Colonic mucosa (tissue), 4 donors: ENCODE measurements around the gene SAFB. TPM values are rescaled to one million over a fixed set of nuclear protein-coding genes. Genes with fewer than 3 reads are reported as not detected.
"Not testable (repeated sequence)": the region's sequence is repeated elsewhere in the genome, so short reads cannot be mapped to it uniquely, and the experiment has no call there.

Experiments
- DNase-seq: peaks from one replicate; pipeline ENCODE4 v3.0.0-alpha.2; 2020
- H3K27ac ChIP-seq: fragments of 200-600 bp; one replicate; pipeline ENCODE4 v1.8.0; 2021
- H3K27me3 ChIP-seq: fragments of 200-600 bp; one replicate; pipeline ENCODE4 v1.8.0; 2021
- H3K36me3 ChIP-seq: fragments of 200-600 bp; one replicate; pipeline ENCODE4 v1.8.0; 2021
- H3K4me1 ChIP-seq: fragments of 200-600 bp; one replicate; pipeline ENCODE4 v1.8.0; 2021; ENCODE audit warnings: mild to moderate bottlenecking
- H3K4me3 ChIP-seq: fragments of 200-600 bp; one replicate; pipeline ENCODE4 v1.8.0; 2021
- H3K9ac ChIP-seq, 2 donors: one replicate each; pipeline ENCODE4 v1.7.0; 2013; ENCODE audit warnings: control low read depth in 2 of 2, low read depth in 2 of 2, low read length in 2 of 2
- H3K9me3 ChIP-seq: fragments of 200-600 bp; one replicate; pipeline ENCODE4 v1.8.0; 2021
- CTCF ChIP-seq: fragments of 200-600 bp; IDR thresholded peaks from one replicate; pipeline ENCODE4 v1.8.0; 2022; ENCODE audit warnings: antibody characterized with exemption, mild to moderate bottlenecking
- intact Hi-C: fragments of 100-400 bp; cut with DNase I; formaldehyde crosslinking; loops from one replicate; pipeline ENCODE4 v1.14.1; 2022
- total RNA-seq, 2 donors: library from RNA; stranded (reverse); fragmentation: NEBNext Ultra II Directional in 1 of 2; extraction: Animal tissue kit (Norgen Biotek cat#: 25700) in 1 of 2; gene quantifications; one replicate each; pipeline ENCODE4 v1.2.1, GENCODE V29; 2021
- donor health status: healthy.
- donor health status: DM: no; HTN: no; CAD: no.
- donor health status: DM: no; HTN: no; CAD: no.

SAFB gene
- total RNA-seq, 2 donors from 2014 or later = 56.1 to 120 TPM

GRCh38 chr19:5697022-5697889 lies 74.4 kb downstream of the SAFB start:
- intact Hi-C loops = no loop called here
- H3K9ac ChIP-seq = no peak overlapping the region
- no peak for DNase-seq
- H3K27ac ChIP-seq = no peak overlapping the region
- no peak for TF ChIP-seq CTCF
- H3K9me3 ChIP-seq = no peaks in the 10 kb centered on the region
- H3K4me1 ChIP-seq = peaks cover 3% of the 10 kb centered on the region
- H3K36me3 ChIP-seq = peaks cover 18% of the 10 kb centered on the region
- no peaks in the 10 kb centered on the region for H3K27me3 ChIP-seq
- no peak overlapping the region for H3K4me3 ChIP-seq

GRCh38 chr19:5697890-5698634 lies 75.2 kb downstream of the SAFB start:
- no peaks in the 10 kb centered on the region for H3K27me3 ChIP-seq
- no peaks in the 10 kb centered on the region for H3K9me3 ChIP-seq
- no peak overlapping the region for H3K9ac ChIP-seq
- intact Hi-C loops = no loop called here
- TF ChIP-seq CTCF = no peak
- no peak for DNase-seq
- H3K27ac ChIP-seq = no peak overlapping the region
- no peak overlapping the region for H3K4me3 ChIP-seq
- peaks cover 18% of the 10 kb centered on the region for H3K36me3 ChIP-seq
- no peaks in the 10 kb centered on the region for H3K4me1 ChIP-seq

- Histone ChIP-seq H3K9me3 (no peaks in the 10 kb centered on the region), H3K4me1 (no peaks in the 10 kb centered on the region), H3K9ac (no peak overlapping the region), H3K27ac (no peak overlapping the region), H3K36me3 (peaks cover 18% of the 10 kb centered on the region), H3K4me3 (no peak overlapping the region), H3K27me3 (no peaks in the 10 kb centered on the region)
- TF ChIP-seq CTCF = no peak
- no peak for DNase-seq
- intact Hi-C loops = no loop called here
These were observed 75.9 kb downstream of the SAFB start for GRCh38 chr19:5698635-5699422.

GRCh38 chr19:5700455-5701092 lies 77.7 kb downstream of the SAFB start:
- DNase-seq = no peak
- Histone ChIP-seq H3K27me3 (no peaks in the 10 kb centered on the region), H3K36me3 (peaks cover 9% of the 10 kb centered on the region), H3K4me3 (no peak overlapping the region), H3K9ac (no peak overlapping the region), H3K4me1 (no peaks in the 10 kb centered on the region), H3K27ac (no peak overlapping the region), H3K9me3 (no peaks in the 10 kb centered on the region)
- intact Hi-C loops = no loop called here
- no peak for TF ChIP-seq CTCF

- H3K4me1 ChIP-seq, H3K9ac ChIP-seq, H3K9me3 ChIP-seq, H3K27me3 ChIP-seq, H3K27ac ChIP-seq, DNase-seq, intact Hi-C loops, H3K36me3 ChIP-seq, H3K4me3 ChIP-seq: not testable (repeated sequence)
These were observed 79.1 kb downstream of the SAFB start for GRCh38 chr19:5702053-5702410.
